Amniotic epithelial cell (primary cell): ENCODE results near the gene SLC25A22.
A peak's percentile ranks its signal among the peaks of the same experiment; 100 is the strongest.

ENCODE experiments used
- DNase-seq: peaks from one replicate; pipeline ENCODE4 v3.0.0-alpha.2; 2010; ENCODE audit warnings: low read depth

The SLC25A22 gene

GRCh38 chr11:771617-772204 lies 26.4 kb downstream of the SLC25A22 start:
- DNase-seq, result no peak

- no peak for DNase-seq
These were observed 27.2 kb downstream of the SLC25A22 start for GRCh38 chr11:770642-771616.

- DNase-seq, result no peak
These were observed 28.0 kb downstream of the SLC25A22 start for GRCh38 chr11:769887-770641.

GRCh38 chr11:767238-767637 lies 30.8 kb downstream of the SLC25A22 start:
- DNase-seq, result no peak

GRCh38 chr11:766936-767210 lies 31.2 kb downstream of the SLC25A22 start:
- no peak for DNase-seq

GRCh38 chr11:766106-766935 lies 31.8 kb downstream of the SLC25A22 start:
- DNase-seq, result no peak

- DNase-seq, result no peak
These were observed 32.3 kb downstream of the SLC25A22 start for GRCh38 chr11:765802-766091.

GRCh38 chr11:765025-765801 lies 32.9 kb downstream of the SLC25A22 start:
- peak; percentile 33 for DNase-seq

GRCh38 chr11:764322-765024 lies 33.6 kb downstream of the SLC25A22 start:
- DNase-seq, result no peak

- no peak for DNase-seq
These were observed 34.3 kb downstream of the SLC25A22 start for GRCh38 chr11:763549-764321.

GRCh38 chr11:763073-763463 lies 35.0 kb downstream of the SLC25A22 start:
- DNase-seq, result no peak

GRCh38 chr11:762421-763072 lies 35.5 kb downstream of the SLC25A22 start:
- peak; percentile 90 for DNase-seq

- DNase-seq, result no peak
These were observed 36.5 kb downstream of the SLC25A22 start for GRCh38 chr11:761526-762108.

GRCh38 chr11:760236-760635 lies 37.8 kb downstream of the SLC25A22 start:
- DNase-seq, result no peak

GRCh38 chr11:749731-750130 lies 48.4 kb downstream of the SLC25A22 start:
- no peak for DNase-seq

- peak; percentile 31 for DNase-seq
These were observed 50.1 kb downstream of the SLC25A22 start for GRCh38 chr11:748007-748359.

- peak; percentile 69 for DNase-seq
These were observed 50.7 kb downstream of the SLC25A22 start, which contains the start of gene TALDO1 for GRCh38 chr11:747158-748006. Gene TALDO1, plus strand, starts transcription at chr11:747464. Its CDS starts 18 bp downstream, at chr11:747482.
